Measurements from ENCODE around the gene LOXL4. TPM values are rescaled to one million over a fixed set of nuclear protein-coding genes. Genes with fewer than 3 reads are reported as not detected.

The LOXL4 gene
- total RNA-seq, 6 experiments from 2014 or later: 24.9 to 57.4 (median 27.6) TPM

DNA sequence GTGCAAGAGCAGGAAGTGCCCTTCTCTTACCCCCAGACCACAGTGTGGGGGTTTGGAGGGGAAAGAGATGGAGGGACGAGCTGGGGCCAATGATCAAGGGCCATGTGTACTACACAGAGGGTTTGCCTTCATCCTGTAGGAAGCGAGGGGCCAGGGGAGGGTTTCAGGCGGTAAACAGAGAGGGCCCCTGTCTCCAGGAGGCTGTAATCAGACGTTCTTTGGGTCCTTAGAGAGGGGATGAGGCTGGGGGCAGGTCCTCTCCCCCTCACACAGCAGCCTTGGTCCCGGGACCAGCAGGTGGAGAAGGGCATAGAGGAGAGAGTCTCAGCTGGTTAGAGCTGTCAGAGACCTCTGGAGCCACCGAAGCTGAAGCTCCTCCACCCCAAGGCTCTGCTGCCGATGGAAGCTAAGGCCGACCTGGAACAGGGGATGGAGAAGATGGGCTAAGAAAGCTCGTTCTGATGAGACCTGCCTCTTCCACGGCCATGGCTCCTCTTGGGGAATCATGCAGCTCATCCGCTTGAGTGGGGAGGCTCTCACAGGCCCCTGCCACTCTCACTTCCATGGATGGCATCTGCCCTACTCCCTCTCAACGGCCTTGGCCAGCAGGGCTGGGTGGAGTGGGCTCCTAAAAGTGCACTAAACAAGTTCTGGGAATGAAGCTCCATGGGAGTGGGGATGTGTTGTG is 3.5 kb downstream of the LOXL4 start:
- no peaks in the 10 kb centered on the region; the same call in 1 of the 2 replicates for H3K27me3 Mint-ChIP-seq (ENCODE audit: insufficient read depth)
- peaks cover 51% of the 10 kb centered on the region for H3K4me1 Mint-ChIP-seq (ENCODE audit: low read depth)
- H3K27ac Mint-ChIP-seq: no peak overlapping the region
- no peak for DNase-seq
- no peaks in the 10 kb centered on the region for H3K36me3 Mint-ChIP-seq (ENCODE audit: low read depth)
- no peak overlapping the region for H3K4me3 Mint-ChIP-seq
- H3K9me3 Mint-ChIP-seq: no peaks in the 10 kb centered on the region
- TF ChIP-seq, protein P1, sequence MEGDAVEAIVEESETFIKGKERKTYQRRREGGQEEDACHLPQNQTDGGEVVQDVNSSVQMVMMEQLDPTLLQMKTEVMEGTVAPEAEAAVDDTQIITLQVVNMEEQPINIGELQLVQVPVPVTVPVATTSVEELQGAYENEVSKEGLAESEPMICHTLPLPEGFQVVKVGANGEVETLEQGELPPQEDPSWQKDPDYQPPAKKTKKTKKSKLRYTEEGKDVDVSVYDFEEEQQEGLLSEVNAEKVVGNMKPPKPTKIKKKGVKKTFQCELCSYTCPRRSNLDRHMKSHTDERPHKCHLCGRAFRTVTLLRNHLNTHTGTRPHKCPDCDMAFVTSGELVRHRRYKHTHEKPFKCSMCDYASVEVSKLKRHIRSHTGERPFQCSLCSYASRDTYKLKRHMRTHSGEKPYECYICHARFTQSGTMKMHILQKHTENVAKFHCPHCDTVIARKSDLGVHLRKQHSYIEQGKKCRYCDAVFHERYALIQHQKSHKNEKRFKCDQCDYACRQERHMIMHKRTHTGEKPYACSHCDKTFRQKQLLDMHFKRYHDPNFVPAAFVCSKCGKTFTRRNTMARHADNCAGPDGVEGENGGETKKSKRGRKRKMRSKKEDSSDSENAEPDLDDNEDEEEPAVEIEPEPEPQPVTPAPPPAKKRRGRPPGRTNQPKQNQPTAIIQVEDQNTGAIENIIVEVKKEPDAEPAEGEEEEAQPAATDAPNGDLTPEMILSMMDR (IDR thresholded peaks at IDR 0.05): no peak

DNA sequence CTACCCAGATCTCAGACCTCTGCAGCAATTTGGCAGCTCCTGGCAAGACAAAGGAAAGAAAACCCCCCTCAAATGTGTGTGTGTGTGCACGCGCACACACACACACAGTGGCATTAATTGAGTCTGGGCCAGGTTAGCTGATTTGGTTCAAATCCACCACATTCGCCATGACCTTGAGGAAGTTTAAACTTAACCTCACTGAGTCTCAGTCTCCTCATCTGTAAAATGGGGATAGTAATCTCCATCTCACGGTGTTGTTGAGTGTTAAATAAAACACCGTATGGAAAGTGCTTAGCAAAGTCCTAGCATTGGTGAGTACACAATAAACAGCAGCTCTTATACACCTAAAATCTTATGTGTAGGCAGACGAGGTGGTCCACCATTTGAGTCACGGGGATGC is 4.9 kb downstream of the LOXL4 start:
- DNase-seq: no peak
- TF ChIP-seq, protein P1 (IDR thresholded peaks at IDR 0.05): no peak
- no peak overlapping the region for H3K4me3 Mint-ChIP-seq
- H3K4me1 Mint-ChIP-seq (ENCODE audit: low read depth): peaks cover 49% of the 10 kb centered on the region
- no peak overlapping the region for H3K27ac Mint-ChIP-seq
- no peaks in the 10 kb centered on the region for H3K9me3 Mint-ChIP-seq
- H3K27me3 Mint-ChIP-seq (ENCODE audit: insufficient read depth): peaks cover 1% of the 10 kb centered on the region; the same call in 1 of the 2 replicates
- no peaks in the 10 kb centered on the region for H3K36me3 Mint-ChIP-seq (ENCODE audit: low read depth)

DNA sequence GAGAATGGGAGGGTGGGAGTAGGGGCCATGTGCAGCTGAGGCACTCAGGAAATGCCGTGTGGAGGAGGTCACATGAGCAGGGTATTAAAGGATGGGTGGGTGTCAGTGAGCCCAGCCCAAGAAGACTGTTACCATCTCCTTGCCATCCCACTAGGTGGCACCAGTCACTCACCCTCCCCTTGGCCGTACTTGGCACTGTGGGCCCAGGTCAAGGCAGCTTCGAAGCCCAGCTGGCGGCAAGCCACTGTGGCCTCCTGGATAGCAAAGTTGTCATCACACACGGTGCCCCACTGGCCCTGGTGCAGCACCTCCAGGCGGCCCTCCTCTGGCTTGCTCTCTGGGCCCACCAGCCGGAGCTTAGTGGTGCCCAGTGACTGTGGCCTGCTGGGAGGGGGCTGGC is 5.4 kb downstream of the LOXL4 start:
- TF ChIP-seq, protein P1 (IDR thresholded peaks at IDR 0.05): peak; percentile 79
- H3K9me3 Mint-ChIP-seq: no peaks in the 10 kb centered on the region
- H3K4me3 Mint-ChIP-seq: no peak overlapping the region
- no peak overlapping the region for H3K27ac Mint-ChIP-seq
- H3K36me3 Mint-ChIP-seq (ENCODE audit: low read depth): no peaks in the 10 kb centered on the region
- H3K4me1 Mint-ChIP-seq (ENCODE audit: low read depth): peaks cover 45% of the 10 kb centered on the region
- peaks cover 1% of the 10 kb centered on the region; the same call in 1 of the 2 replicates for H3K27me3 Mint-ChIP-seq (ENCODE audit: insufficient read depth)
- DNase-seq: peak; percentile 30

DNA sequence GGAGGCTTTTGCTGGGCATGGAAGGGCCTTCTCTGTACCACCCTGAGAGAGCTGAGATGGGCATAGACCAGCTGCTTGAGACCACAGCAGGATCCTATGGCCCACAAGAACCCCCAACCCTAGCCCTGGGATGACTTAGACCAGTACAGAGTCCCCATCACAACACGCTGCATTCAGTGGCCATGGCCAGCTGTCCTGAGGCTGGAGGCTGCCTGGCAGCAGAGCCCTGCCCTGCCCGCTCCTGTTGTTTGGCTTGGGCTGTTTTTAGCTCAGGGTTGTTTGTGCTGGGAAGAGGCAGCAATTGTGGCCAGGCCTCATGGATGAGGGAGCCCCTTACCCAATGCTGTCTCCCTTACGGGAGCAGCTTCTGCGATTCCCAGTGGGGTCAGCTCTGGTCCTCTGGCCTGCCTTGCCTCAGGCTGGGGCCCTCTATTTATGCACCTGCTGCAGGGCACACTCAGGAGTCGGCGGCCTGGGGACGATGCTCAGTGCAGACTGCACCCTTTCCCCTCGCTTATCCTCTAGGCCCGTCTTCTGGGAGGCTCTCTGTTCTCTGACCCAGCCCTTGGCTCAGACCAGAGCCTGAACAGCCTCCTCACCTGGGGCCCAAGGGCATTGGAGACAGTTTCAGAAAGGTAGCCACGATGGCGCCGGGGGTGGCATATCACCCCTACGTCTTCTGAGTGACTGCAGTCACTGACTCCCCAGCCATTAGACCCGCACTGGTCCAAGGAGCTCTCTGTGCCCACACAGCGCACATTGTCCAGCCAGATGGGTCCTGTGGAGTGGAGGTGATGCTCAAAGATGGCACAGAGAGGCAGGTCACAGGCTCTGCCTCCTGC is 6.3 kb downstream of the LOXL4 start:
- H3K27ac Mint-ChIP-seq: no peak overlapping the region

DNA sequence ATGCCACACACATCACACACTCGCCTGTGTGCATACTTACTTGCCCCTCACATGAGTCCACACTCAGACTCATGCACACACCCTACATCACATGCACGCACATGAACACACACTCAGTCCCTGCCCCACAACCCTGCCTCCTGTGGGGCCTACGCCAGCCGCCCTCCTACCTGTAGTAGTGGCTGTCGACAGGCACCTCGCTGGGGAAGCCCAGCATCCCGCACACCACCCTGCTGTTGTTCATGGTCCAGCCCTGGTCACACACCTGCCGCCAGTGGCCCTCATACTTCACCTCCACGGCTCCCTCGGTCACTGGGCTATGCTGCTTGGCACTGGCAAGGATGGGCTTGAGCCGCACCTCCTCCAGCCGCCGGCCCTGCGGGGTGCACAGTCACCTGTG is 7.2 kb downstream of the LOXL4 start:
- no peaks in the 10 kb centered on the region; the same call in 1 of the 2 replicates for H3K36me3 Mint-ChIP-seq (ENCODE audit: low read depth)
- no peak overlapping the region for H3K4me3 Mint-ChIP-seq
- TF ChIP-seq, protein P1 (IDR thresholded peaks at IDR 0.05): no peak
- DNase-seq: no peak
- H3K27ac Mint-ChIP-seq: no peak overlapping the region
- no peaks in the 10 kb centered on the region for H3K9me3 Mint-ChIP-seq
- H3K4me1 Mint-ChIP-seq (ENCODE audit: low read depth): peaks cover 27% of the 10 kb centered on the region
- peaks cover 1% of the 10 kb centered on the region; the same call in 1 of the 2 replicates for H3K27me3 Mint-ChIP-seq (ENCODE audit: insufficient read depth)

More for the DNA sequence above, 6.3 kb downstream of the LOXL4 start:
- no peak for DNase-seq
- Mint-ChIP-seq H3K4me1 (ENCODE audit: low read depth) (peaks cover 36% of the 10 kb centered on the region), H3K36me3 (ENCODE audit: low read depth) (no peaks in the 10 kb centered on the region; the same call in 1 of the 2 replicates), H3K27me3 (ENCODE audit: insufficient read depth) (peaks cover 1% of the 10 kb centered on the region; the same call in 1 of the 2 replicates), H3K9me3 (no peaks in the 10 kb centered on the region), H3K4me3 (no peak overlapping the region)
- TF ChIP-seq, protein P1 (IDR thresholded peaks at IDR 0.05): no peak

All from HFFc6 (cell line).